ENCODE results near the gene SPCS2.

GRCh38 chr11:74950374-74950969 is 1.4 kb downstream of the SPCS2 start:
- TF ChIP-seq EZH2 (IDR thresholded peaks at IDR 0.05; ENCODE audit: insufficient read depth, low read length), result no peak
- no peak for TF ChIP-seq CTCF (IDR thresholded peaks at IDR 0.05; ENCODE audit: insufficient read depth, low read depth, low read length)
